CD14-positive monocyte (primary cell): Measurements from ENCODE around the gene TNNT1. TPM values are rescaled to one million over a fixed set of nuclear protein-coding genes. Genes with fewer than 3 reads are reported as not detected.

ENCODE experiments used
- DNase-seq, 3 donors: peaks; one replicate each; pipeline ENCODE4 v3.0.0-alpha.2; 2011 to 2022
- H2AFZ ChIP-seq: 2 replicates; pipeline ENCODE4 v1.6.0; 2012; ENCODE audit warnings: mild to moderate bottlenecking, low read depth, low read length, inconsistent platforms; ENCODE audit not compliant: insufficient read depth, poor library complexity, severe bottlenecking
- H3K27ac ChIP-seq, 2 donors: 1 replicate in 1 of 2; 2 replicates in 1 of 2; pipeline ENCODE4 v1.5.1; 2012 to 2013; ENCODE audit warnings: low read length in 2 of 2, control low read depth in 1 of 2, inconsistent platforms in 1 of 2, low read depth in 1 of 2, mild to moderate bottlenecking in 1 of 2
- H3K27me3 ChIP-seq, 2 donors: one replicate each; pipeline versions ENCODE4 v1.6.0 to v1.6.1; 2011 to 2013; ENCODE audit warnings: low read length in 2 of 2; ENCODE audit not compliant: control insufficient read depth in 2 of 2, insufficient read depth in 2 of 2
- H3K36me3 ChIP-seq, 2 donors: replicated peaks in 1 of 2; 1 replicate in 1 of 2; 2 replicates in 1 of 2; pipeline versions ENCODE4 v1.5.1 to v1.6.1; 2012 to 2013; ENCODE audit warnings: low read length in 2 of 2, control low read depth in 1 of 2, inconsistent platforms in 1 of 2, mild to moderate bottlenecking in 1 of 2; ENCODE audit not compliant: insufficient read depth in 2 of 2, control insufficient read depth in 1 of 2
- H3K4me1 ChIP-seq, 2 donors: 1 replicate in 1 of 2; 2 replicates in 1 of 2; pipeline versions ENCODE4 v1.5.1 to v1.6.1; 2012 to 2013; ENCODE audit warnings: low read length in 2 of 2, control low read depth in 1 of 2, inconsistent platforms in 1 of 2, mild to moderate bottlenecking in 1 of 2, moderate library complexity in 1 of 2; ENCODE audit not compliant: insufficient read depth in 2 of 2, control insufficient read depth in 1 of 2
- H3K4me2 ChIP-seq: replicated peaks from 2 replicates; pipeline ENCODE3; 2012; ENCODE audit warnings: low read length, moderate library complexity, mild to moderate bottlenecking; ENCODE audit not compliant: poor library complexity, severe bottlenecking; ENCODE audit errors: extremely low read depth
- H3K4me3 ChIP-seq, 3 experiments: fragments of 200-600 bp in 1 of 3; sonication (generic) in 1 of 3; replicated peaks in 1 of 3; 1 replicate in 2 of 3; 2 replicates in 1 of 3; pipeline ENCODE4 v1.5.1; 2011 to 2013; ENCODE audit warnings: low read length in 3 of 3, mild to moderate bottlenecking in 3 of 3, control low read depth in 2 of 3, low read depth in 2 of 3, inconsistent platforms in 1 of 3, moderate library complexity in 1 of 3
- H3K79me2 ChIP-seq: 2 replicates; pipeline ENCODE4 v1.6.0; 2012; ENCODE audit warnings: mild to moderate bottlenecking, control low read depth, inconsistent platforms, low read length, moderate library complexity; ENCODE audit not compliant: insufficient read depth
- H3K9ac ChIP-seq: 2 replicates; pipeline ENCODE4 v1.6.0; 2017; ENCODE audit warnings: low read length, mild to moderate bottlenecking; ENCODE audit not compliant: insufficient read depth, poor library complexity, severe bottlenecking
- H3K9me3 ChIP-seq, 2 donors: replicated peaks in 1 of 2; 1 replicate in 1 of 2; 2 replicates in 1 of 2; pipeline versions ENCODE4 v1.5.1 to v1.6.1; 2012 to 2013; ENCODE audit warnings: low read length in 2 of 2, control low read depth in 1 of 2; ENCODE audit not compliant: control insufficient read depth in 1 of 2, insufficient read depth in 1 of 2
- H4K20me1 ChIP-seq: 2 replicates; pipeline ENCODE4 v1.6.0; 2012; ENCODE audit warnings: mild to moderate bottlenecking, low read length, control low read depth, moderate library complexity; ENCODE audit not compliant: insufficient read depth
- H3K27ac Mint-ChIP-seq, 7 donors: one replicate each; pipeline ENCODE4 v1.8.0; 2020; ENCODE audit warnings: mild to moderate bottlenecking in 7 of 7, mixed read lengths in 7 of 7, moderate library complexity in 6 of 7, inconsistent platforms in 2 of 7
- H3K27me3 Mint-ChIP-seq, 3 donors: one replicate each; pipeline ENCODE4 v1.8.0; 2021 to 2022; ENCODE audit warnings: low read depth in 3 of 3, mild to moderate bottlenecking in 3 of 3, mixed read lengths in 3 of 3, moderate library complexity in 3 of 3, inconsistent platforms in 1 of 3
- H3K36me3 Mint-ChIP-seq, 2 donors: one replicate each; pipeline ENCODE4 v1.8.0; 2020; ENCODE audit warnings: mixed read lengths in 2 of 2, inconsistent platforms in 1 of 2, mild to moderate bottlenecking in 1 of 2
- H3K4me1 Mint-ChIP-seq: one replicate; pipeline ENCODE4 v1.8.0; 2020; ENCODE audit warnings: mild to moderate bottlenecking, mixed read lengths
- H3K4me3 Mint-ChIP-seq, 2 donors: one replicate each; pipeline ENCODE4 v1.8.0; 2020; ENCODE audit warnings: mild to moderate bottlenecking in 2 of 2, mixed read lengths in 2 of 2, moderate library complexity in 1 of 2
- H3K9me3 Mint-ChIP-seq, 7 donors: one replicate each; pipeline ENCODE4 v1.8.0; 2020 to 2022; ENCODE audit warnings: mixed read lengths in 7 of 7, mild to moderate bottlenecking in 6 of 7, moderate library complexity in 6 of 7, inconsistent platforms in 2 of 7
- WGBS: methylation state at CpG from one replicate; pipeline ENCODE4 v1.1.5; 2013; ENCODE audit warnings: missing lambda C conversion rate; ENCODE audit not compliant: insufficient coverage; 5-methylcytosine and 5-hydroxymethylcytosine counted together
- intact Hi-C, 2 donors: fragments of 100-400 bp; cut with micrococcal nuclease; formaldehyde crosslinking; loops; one replicate each; pipeline versions ENCODE4 v1.15.0 to v1.15.1; 2023
- polyA plus RNA-seq, 3 donors: library from polyadenylated mRNA; depleted of rRNA in 1 of 3; unstranded in 2 of 3; stranded (reverse) in 1 of 3; fragments of 300-500 nt in 2 of 3; fragments of >200 nt in 1 of 3; fragmentation: Illumina TruSeq in 2 of 3; gene quantifications; 1 replicate in 2 of 3; 2 replicates in 1 of 3; pipeline ENCODE4 v1.2.3, GENCODE V29; 2012 to 2021
- TF ChIP-seq, protein P1 (sequence below): fragments of 200-600 bp; IDR thresholded peaks from one replicate; pipeline ENCODE4 v1.8.0; 2022; ENCODE audit warnings: antibody characterized with exemption, mild to moderate bottlenecking

TNNT1 gene
- polyA plus RNA-seq, 3 donors, result 9.4 to 41.9 (median 9.8) TPM

DNA sequence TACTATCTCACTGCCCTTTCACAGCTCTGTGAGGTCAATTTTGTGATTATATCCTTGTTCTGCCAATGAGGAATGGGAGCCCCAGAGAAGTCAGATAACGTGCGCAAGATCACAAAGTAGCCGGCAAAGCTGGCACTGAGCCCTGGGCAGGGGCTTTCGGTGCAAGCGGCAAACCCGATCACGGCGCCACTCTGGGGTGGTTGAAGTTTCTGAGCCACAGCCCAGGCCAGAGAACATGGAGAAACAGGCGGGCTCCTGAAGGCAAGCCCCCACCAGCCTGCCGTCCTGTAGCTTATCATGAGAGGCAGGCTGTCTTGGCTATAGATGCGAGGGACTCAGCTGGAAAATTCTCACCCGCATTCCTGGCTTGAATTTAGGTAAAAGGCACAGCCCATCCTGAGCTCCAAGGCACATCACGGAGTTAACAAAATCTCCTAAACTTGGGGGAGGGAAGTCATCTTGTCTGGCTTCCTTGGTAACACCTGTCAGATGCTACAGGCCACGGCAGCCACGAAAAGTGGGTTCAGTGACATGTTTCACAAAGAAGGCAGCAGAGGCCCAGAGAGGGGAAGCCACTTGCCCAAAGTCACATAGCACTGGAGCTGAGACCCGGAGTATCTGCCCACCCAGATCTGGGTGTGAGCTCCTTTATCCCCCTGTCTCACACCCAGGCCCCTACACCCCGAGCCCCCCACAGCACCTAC lies 12.5 kb downstream of the TNNT1 start:
- intact Hi-C loops, result no loop called here
- DNase-seq, result no peak
- Histone ChIP-seq H3K9ac (no peak overlapping the region), H3K9me3 (no peaks in the 10 kb centered on the region), H4K20me1 (no peaks in the 10 kb centered on the region), H2AFZ (no peak overlapping the region), H3K4me3 (no peak overlapping the region), H3K27me3 (peaks cover 0 to 11% of the 10 kb centered on the region in 2 donors), H3K4me2 (no peak overlapping the region), H3K27ac (no peak overlapping the region), H3K36me3 (no peaks in the 10 kb centered on the region), H3K79me2 (no peaks in the 10 kb centered on the region), H3K4me1 (peaks cover 4 to 6% of the 10 kb centered on the region in 2 donors)
- Mint-ChIP-seq H3K36me3 (no peaks in the 10 kb centered on the region), H3K4me1 (peaks cover 16% of the 10 kb centered on the region), H3K4me3 (no peak overlapping the region), H3K27me3 (peaks cover 38 to 46% (median 42%) of the 10 kb centered on the region in 3 donors), H3K27ac (no peak overlapping the region), H3K9me3 (peaks cover 0 to 4% (median 0%) of the 10 kb centered on the region in 7 donors)
- TF ChIP-seq, protein P1, sequence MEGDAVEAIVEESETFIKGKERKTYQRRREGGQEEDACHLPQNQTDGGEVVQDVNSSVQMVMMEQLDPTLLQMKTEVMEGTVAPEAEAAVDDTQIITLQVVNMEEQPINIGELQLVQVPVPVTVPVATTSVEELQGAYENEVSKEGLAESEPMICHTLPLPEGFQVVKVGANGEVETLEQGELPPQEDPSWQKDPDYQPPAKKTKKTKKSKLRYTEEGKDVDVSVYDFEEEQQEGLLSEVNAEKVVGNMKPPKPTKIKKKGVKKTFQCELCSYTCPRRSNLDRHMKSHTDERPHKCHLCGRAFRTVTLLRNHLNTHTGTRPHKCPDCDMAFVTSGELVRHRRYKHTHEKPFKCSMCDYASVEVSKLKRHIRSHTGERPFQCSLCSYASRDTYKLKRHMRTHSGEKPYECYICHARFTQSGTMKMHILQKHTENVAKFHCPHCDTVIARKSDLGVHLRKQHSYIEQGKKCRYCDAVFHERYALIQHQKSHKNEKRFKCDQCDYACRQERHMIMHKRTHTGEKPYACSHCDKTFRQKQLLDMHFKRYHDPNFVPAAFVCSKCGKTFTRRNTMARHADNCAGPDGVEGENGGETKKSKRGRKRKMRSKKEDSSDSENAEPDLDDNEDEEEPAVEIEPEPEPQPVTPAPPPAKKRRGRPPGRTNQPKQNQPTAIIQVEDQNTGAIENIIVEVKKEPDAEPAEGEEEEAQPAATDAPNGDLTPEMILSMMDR, result no peak
- WGBS, result 87% methylated on average over 12 of the region's 17 CpGs

DNA sequence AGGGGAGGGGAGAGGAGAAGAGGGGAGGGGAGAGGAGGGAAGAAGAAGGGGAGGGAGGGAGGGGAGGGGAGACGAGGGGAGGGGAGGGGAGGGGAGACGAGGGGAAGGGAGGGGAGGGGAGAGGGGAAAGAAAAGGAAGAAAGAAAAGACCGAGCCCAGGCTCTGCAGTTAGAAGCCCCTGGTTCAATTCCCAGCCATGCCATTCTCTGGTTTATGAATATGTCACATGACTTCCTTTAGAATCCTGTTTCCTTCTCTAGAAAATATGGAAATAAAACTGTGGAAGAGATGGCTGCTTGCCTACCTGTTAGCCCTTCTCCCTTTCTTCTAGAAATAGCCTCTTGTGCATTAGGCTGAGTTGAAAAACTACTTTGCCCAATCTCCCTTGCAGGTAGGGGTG lies 14.3 kb downstream of the TNNT1 start:
- Histone ChIP-seq H3K27ac (no peak overlapping the region), H3K9me3 (no peaks in the 10 kb centered on the region), H2AFZ (no peak overlapping the region), H3K4me1 (peaks cover 4 to 6% of the 10 kb centered on the region in 2 donors), H3K4me2 (no peak overlapping the region), H3K9ac (no peak overlapping the region), H3K27me3 (peaks cover 0 to 7% of the 10 kb centered on the region in 2 donors), H3K4me3 (no peak overlapping the region), H3K79me2 (no peaks in the 10 kb centered on the region), H3K36me3 (no peaks in the 10 kb centered on the region), H4K20me1 (no peaks in the 10 kb centered on the region)
- TF ChIP-seq, protein P1, result no peak
- no peak for DNase-seq
- intact Hi-C loops, result no loop called here
- no peak overlapping the region for H3K27ac Mint-ChIP-seq
- no peaks in the 10 kb centered on the region for H3K36me3 Mint-ChIP-seq
- peaks cover 14% of the 10 kb centered on the region for H3K4me1 Mint-ChIP-seq
- WGBS, result no CpG with 5 or more reads among the region's 3 CpGs
- H3K27me3 Mint-ChIP-seq, result peaks cover 34 to 51% (median 44%) of the 10 kb centered on the region in 3 donors
- H3K4me3 Mint-ChIP-seq, result no peak overlapping the region
- H3K9me3 Mint-ChIP-seq, result peaks cover 0 to 4% (median 0%) of the 10 kb centered on the region in 7 donors
